HepG2 (cell line): ENCODE data around the gene ANK3. TPM values are rescaled to one million over a fixed set of nuclear protein-coding genes. Genes with fewer than 3 reads are reported as not detected.

Experiments used
- ATAC-seq: fragments of 200-7000 bp; cut with Tn5 transposase; 3 replicates; pipeline ENCODE4 v1.9.1; 2020; ENCODE audit warnings: mild to moderate bottlenecking, moderate library complexity
- BruUV-seq: library from RNA; stranded (reverse); fragments of 400-500 nt; replicated peaks from 2 replicates; lab custom pipeline; 2021; lab: Mats Ljungman, UMichigan
- CTCF ChIA-PET: fragments of 300-600 bp; formaldehyde crosslinking; extraction: SDS; loops from one replicate; lab custom pipeline; 2021; ENCODE audit warnings: low total read pairs, inconsistent platforms, low intra/inter-chr PET ratio; lab: Yijun Ruan, JAX
- POLR2A ChIA-PET: fragments of 350-600 bp; sonication (Branson Sonifier 250); formaldehyde crosslinking; loops from one replicate; lab custom pipeline; 2020; ENCODE audit warnings: antibody characterized with exemption, inconsistent platforms; lab: Yijun Ruan, JAX
- DNase-seq: peaks from one replicate; pipeline ENCODE4 v3.0.0-alpha.2; 2015; ENCODE audit warnings: low spot score
- FAIRE-seq: peaks from 3 replicates; lab custom pipeline; 2011; peaks lifted over from hg19 to GRCh38; lab: Jason Lieb, UNC
- H2AFZ ChIP-seq: one replicate; pipeline ENCODE4 v1.6.1; 2011; ENCODE audit warnings: low read length, inconsistent platforms
- H3K27ac ChIP-seq: fragments of 300-600 bp; 3 replicates; pipeline ENCODE4 v1.8.0; 2011; ENCODE audit warnings: mixed run types, mild to moderate bottlenecking, mixed read lengths, low read length, inconsistent platforms; ENCODE audit not compliant: insufficient read depth; ENCODE audit errors: extremely low read length
- H3K27me3 ChIP-seq, 2 experiments: fragments of 200-600 bp in 1 of 2; 2 replicates in 1 of 2; 3 replicates in 1 of 2; pipeline versions ENCODE4 v1.6.0 to v1.8.0; 2011; ENCODE audit warnings: low read length in 2 of 2, mild to moderate bottlenecking in 2 of 2, moderate library complexity in 2 of 2, inconsistent platforms in 1 of 2; ENCODE audit not compliant: insufficient read depth in 2 of 2, control insufficient read depth in 1 of 2
- H3K36me3 ChIP-seq, 2 experiments: fragments of 200-600 bp in 1 of 2; replicated peaks in 1 of 2; 2 replicates in 1 of 2; 3 replicates in 1 of 2; pipeline versions ENCODE4 v1.5.1 to v1.8.0; 2011; ENCODE audit warnings: low read length in 2 of 2, inconsistent platforms in 1 of 2; ENCODE audit not compliant: insufficient read depth in 2 of 2, control insufficient read depth in 1 of 2
- H3K4me1 ChIP-seq: 2 replicates; pipeline ENCODE4 v1.5.1; 2012; ENCODE audit warnings: low read length, inconsistent platforms; ENCODE audit not compliant: insufficient read depth
- H3K4me2 ChIP-seq: 2 replicates; pipeline ENCODE4 v1.6.0; 2011; ENCODE audit warnings: low read depth, low read length, inconsistent platforms
- H3K4me3 ChIP-seq, 3 experiments: fragments of 200-600 bp in 1 of 3; sonication (generic), shearing (Covaris generic) in 1 of 3; replicated peaks in 1 of 3; 2 replicates each; pipeline ENCODE4 v1.5.1; 2011 to 2016; ENCODE audit warnings: low read length in 3 of 3, inconsistent platforms in 2 of 3, low read depth in 2 of 3, mild to moderate bottlenecking in 2 of 3, control low read depth in 1 of 3, mixed read lengths in 1 of 3; ENCODE audit not compliant: insufficient read depth in 1 of 3
- H3K79me2 ChIP-seq: one replicate; pipeline ENCODE4 v1.6.1; 2011; ENCODE audit warnings: low read length, inconsistent platforms; ENCODE audit not compliant: insufficient read depth
- H3K9ac ChIP-seq: 2 replicates; pipeline ENCODE4 v1.6.0; 2011; ENCODE audit warnings: mild to moderate bottlenecking, low read depth, low read length, inconsistent platforms; ENCODE audit not compliant: insufficient read depth
- H3K9me3 ChIP-seq: 2 replicates; pipeline ENCODE4 v1.5.1; 2012; ENCODE audit warnings: mild to moderate bottlenecking, low read length
- H4K20me1 ChIP-seq: 2 replicates; pipeline ENCODE4 v1.6.0; 2011; ENCODE audit warnings: inconsistent platforms, mild to moderate bottlenecking, low read length, moderate library complexity; ENCODE audit not compliant: insufficient read depth
- ESRRA ChIP-seq: sonication (generic); formaldehyde crosslinking; IDR thresholded peaks from 2 replicates; pipeline ENCODE4 v1.5.1; 2020; ENCODE audit warnings: mild to moderate bottlenecking, low read depth, missing genetic modification reagents
- SMAD3 ChIP-seq: sonication (generic); formaldehyde crosslinking; IDR thresholded peaks from 2 replicates; pipeline ENCODE4 v1.4.0; 2020; ENCODE audit warnings: missing genetic modification reagents
- XRCC5 ChIP-seq: fragments of 200-400 bp; formaldehyde crosslinking; optimal IDR thresholded peaks from 2 replicates; pipeline ENCODE3; 2017; ENCODE audit warnings: mild to moderate bottlenecking, low read length
- ZNF225 ChIP-seq: sonication (generic); formaldehyde crosslinking; IDR thresholded peaks from 2 replicates; pipeline ENCODE4 v1.4.0; 2020; ENCODE audit warnings: mild to moderate bottlenecking, missing genetic modification reagents
- ZNF383 ChIP-seq: sonication (generic); formaldehyde crosslinking; IDR thresholded peaks from 2 replicates; pipeline ENCODE4 v1.4.0; 2020; ENCODE audit warnings: missing genetic modification reagents, mild to moderate bottlenecking, borderline replicate concordance
- ZNF496 ChIP-seq: sonication (generic); formaldehyde crosslinking; IDR thresholded peaks from 2 replicates; pipeline ENCODE4 v1.8.1; 2023; ENCODE audit warnings: mild to moderate bottlenecking, moderate library complexity, missing genetic modification reagents; ENCODE audit not compliant: insufficient replicate concordance
- WGBS: methylation state at CpG from one replicate; pipeline ENCODE4 v1.1.6; 2017; ENCODE audit warnings: low lambda C conversion rate; 5-methylcytosine and 5-hydroxymethylcytosine counted together
- in situ Hi-C: cut with HindIII; loops from 2 replicates; pipeline ENCODE4 v1.10.0; 2017; ENCODE audit warnings: low pct_unique_long_range_greater_than_20kb; ENCODE audit not compliant: extremely low pct_ligation_motif_present
- intact Hi-C: fragments of 100-400 bp; cut with micrococcal nuclease; formaldehyde crosslinking; loops from one replicate; pipeline ENCODE4 v1.10.0; 2022; ENCODE audit not compliant: unreplicated experiment
- polyA plus RNA-seq, 8 experiments: library from polyadenylated mRNA; depleted of rRNA in 3 of 8; stranded (reverse) in 7 of 8; unstranded in 1 of 8; fragments of >200 nt; fragmentation: Illumina TruSeq in 4 of 8; extraction: Trizol in 4 of 8; gene quantifications; 2 replicates each; pipeline versions ENCODE4 v1.2.1 to v1.2.3, GENCODE V29; 2011 to 2016; ENCODE audit warnings: low read depth in 4 of 8, missing spikeins in 1 of 8, mixed read lengths in 1 of 8; ENCODE audit not compliant: insufficient read depth in 1 of 8
- total RNA-seq, 5 experiments: library from RNA; depleted of rRNA; stranded (reverse); fragments of >200 nt; fragmentation: Illumina TruSeq; extraction: Trizol; gene quantifications; 2 replicates each; pipeline ENCODE4 v1.2.3, GENCODE V29; 2016; ENCODE audit warnings: low read depth in 1 of 5

The ANK3 gene
- total and polyA plus RNA-seq, 2 of the 13 experiments (the other 11 are each of a cell fraction or from before 2014, with no cell fraction given), result not detected

- ATAC-seq, result no peak
- no peak for FAIRE-seq
Measured at GRCh38 chr10:60021361-60021760, 368.3 kb downstream of the ANK3 start.

DNA sequence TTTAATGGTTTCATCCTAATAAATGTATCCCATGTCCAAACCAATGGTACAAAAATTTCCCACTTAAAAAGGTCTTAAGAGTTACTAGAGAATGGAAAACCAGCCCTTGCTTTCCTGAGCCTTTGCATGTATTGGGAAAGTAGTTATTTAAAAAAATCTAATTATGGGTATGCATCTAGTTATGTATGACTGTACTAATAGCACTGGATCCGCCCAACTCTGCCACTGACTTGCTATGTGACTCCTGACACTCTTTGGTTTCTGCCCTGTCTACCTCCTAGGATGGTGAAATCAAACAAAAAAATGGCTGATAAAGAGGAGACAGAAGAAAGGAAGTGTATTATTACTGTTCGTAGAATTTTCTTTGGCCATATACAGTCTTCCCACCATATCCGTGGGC, 372.9 kb downstream of the ANK3 start:
- no peak for DNase-seq
- ChIA-PET CTCF (no interaction called here), POLR2A (no interaction called here)
- no peak overlapping the region for H3K9ac ChIP-seq
- H2AFZ ChIP-seq, result no peak overlapping the region
- H3K4me3 ChIP-seq, result no peak overlapping the region
- no peaks in the 10 kb centered on the region for H3K4me1 ChIP-seq
- 18% methylated on average over 3 of the region's 3 CpGs for WGBS
- H3K9me3 ChIP-seq, result no peaks in the 10 kb centered on the region
- H3K36me3 ChIP-seq, result no peaks in the 10 kb centered on the region
- FAIRE-seq, result no peak
- H4K20me1 ChIP-seq, result no peaks in the 10 kb centered on the region
- H3K27ac ChIP-seq, result no peak overlapping the region
- no TSS peak for BruUV-seq
- TF ChIP-seq ZNF225 (CRISPR knock-in tag) (no peak), ZNF496 (CRISPR knock-in tag) (no peak), ZNF383 (CRISPR knock-in tag) (no peak)
- TF ChIP-seq, all 625 proteins: peak for 0
- in situ Hi-C loops, result no loop called here
- intact Hi-C loops, result no loop called here
- ATAC-seq, result no peak
- Histone ChIP-seq H3K4me2 (no peak overlapping the region), H3K27me3 (no peaks in the 10 kb centered on the region), H3K79me2 (no peaks in the 10 kb centered on the region)

More at GRCh38 chr10:60021361-60021760, 368.3 kb downstream of the ANK3 start:
- intact Hi-C loops, result no loop called here
- Histone ChIP-seq H4K20me1 (no peaks in the 10 kb centered on the region), H3K36me3 (no peaks in the 10 kb centered on the region), H3K27ac (no peak overlapping the region), H3K9ac (no peak overlapping the region), H3K9me3 (no peaks in the 10 kb centered on the region), H3K79me2 (no peaks in the 10 kb centered on the region), H2AFZ (no peak overlapping the region), H3K4me2 (no peak overlapping the region), H3K4me3 (no peak overlapping the region), H3K27me3 (no peaks in the 10 kb centered on the region; a peak in 1 of 5 replicates), H3K4me1 (no peaks in the 10 kb centered on the region)
- DNase-seq, result no peak
- in situ Hi-C loops, result no loop called here
- CTCF ChIA-PET, result no interaction called here
- POLR2A ChIA-PET, result no interaction called here
- WGBS, result 7% methylated on average over 1 of the region's 2 CpGs
- TF ChIP-seq XRCC5 (no peak), SMAD3 (CRISPR knock-in tag) (no peak), ESRRA (CRISPR knock-in tag) (no peak)
- BruUV-seq, result no TSS peak
